Endometrial microvascular endothelial cells (primary cell): Measurements from ENCODE around the gene RPP25L. TPM values are rescaled to one million over a fixed set of nuclear protein-coding genes. Genes with fewer than 3 reads are reported as not detected.

Source experiments
- in situ Hi-C: cut with HindIII; loops from 2 replicates; pipeline ENCODE4 v1.10.0; 2017; ENCODE audit warnings: low sequenced_read_pairs, low pct_unique_long_range_greater_than_20kb; ENCODE audit errors: inconsistent ontology term
- total RNA-seq: library from RNA; depleted of rRNA; stranded (reverse); fragments of >200 nt; gene quantifications from one replicate; pipeline ENCODE4 v1.2.3, GENCODE V29; 2015; ENCODE audit errors: inconsistent ontology term

RPP25L gene
- total RNA-seq, 1 donor from 2014 or later, result 39.7 TPM

DNA sequence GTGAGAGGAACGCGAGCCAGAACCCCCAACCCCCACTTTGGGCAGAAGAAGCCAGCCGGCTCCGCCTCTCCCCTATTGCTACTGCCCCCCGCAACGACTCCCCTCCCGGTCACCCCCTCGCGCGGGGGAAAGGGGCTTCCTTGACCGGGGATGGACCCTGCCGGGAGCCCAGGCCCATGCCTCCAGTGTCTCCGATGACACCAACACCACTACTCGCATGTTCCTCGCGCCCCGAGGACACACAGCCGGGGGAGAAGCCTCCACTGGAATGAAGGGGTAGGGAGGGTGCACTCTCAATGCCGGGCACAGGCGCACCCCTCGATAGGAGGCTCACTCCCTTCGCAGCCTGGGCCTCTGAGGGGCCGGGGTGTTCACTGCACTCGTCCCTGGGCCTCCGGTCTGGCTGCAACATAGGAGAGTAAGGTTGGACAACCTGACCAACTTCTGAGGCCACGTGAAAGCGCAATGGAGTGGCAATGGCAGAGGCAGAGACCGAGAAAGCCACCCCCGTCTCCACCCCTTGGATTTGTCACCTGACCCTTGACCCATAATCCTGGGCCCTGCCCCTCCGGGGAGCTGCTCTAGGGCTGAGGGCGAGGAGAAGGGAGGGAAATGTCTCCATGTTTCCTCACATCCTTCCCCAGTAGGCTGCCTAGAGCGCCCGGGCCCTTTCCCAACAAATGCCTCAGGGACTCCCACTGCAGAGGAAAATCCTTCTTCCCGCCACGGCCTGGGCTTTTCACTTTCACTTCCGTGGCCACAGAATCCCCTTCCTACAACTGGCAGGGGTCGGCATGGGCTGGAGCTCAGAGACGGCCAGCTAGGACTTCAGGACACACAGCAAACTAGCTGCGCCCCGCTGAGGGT, 21.3 kb downstream of the RPP25L start:
- in situ Hi-C loops, result no loop called here

GRCh38 chr9:34589636-34590380, 22.1 kb downstream of the RPP25L start, which contains the start of gene CNTFR:
Gene CNTFR (minus strand): TSS chr9:34589724. CDS start chr9:34568981, 20,743 bp downstream.
- in situ Hi-C loops, result no loop called here

- in situ Hi-C loops, result no loop called here
Measured at GRCh38 chr9:34588671-34589635, 22.9 kb downstream of the RPP25L start.

- in situ Hi-C loops, result no loop called here
Measured at GRCh38 chr9:34587271-34587670, 24.6 kb downstream of the RPP25L start.

DNA sequence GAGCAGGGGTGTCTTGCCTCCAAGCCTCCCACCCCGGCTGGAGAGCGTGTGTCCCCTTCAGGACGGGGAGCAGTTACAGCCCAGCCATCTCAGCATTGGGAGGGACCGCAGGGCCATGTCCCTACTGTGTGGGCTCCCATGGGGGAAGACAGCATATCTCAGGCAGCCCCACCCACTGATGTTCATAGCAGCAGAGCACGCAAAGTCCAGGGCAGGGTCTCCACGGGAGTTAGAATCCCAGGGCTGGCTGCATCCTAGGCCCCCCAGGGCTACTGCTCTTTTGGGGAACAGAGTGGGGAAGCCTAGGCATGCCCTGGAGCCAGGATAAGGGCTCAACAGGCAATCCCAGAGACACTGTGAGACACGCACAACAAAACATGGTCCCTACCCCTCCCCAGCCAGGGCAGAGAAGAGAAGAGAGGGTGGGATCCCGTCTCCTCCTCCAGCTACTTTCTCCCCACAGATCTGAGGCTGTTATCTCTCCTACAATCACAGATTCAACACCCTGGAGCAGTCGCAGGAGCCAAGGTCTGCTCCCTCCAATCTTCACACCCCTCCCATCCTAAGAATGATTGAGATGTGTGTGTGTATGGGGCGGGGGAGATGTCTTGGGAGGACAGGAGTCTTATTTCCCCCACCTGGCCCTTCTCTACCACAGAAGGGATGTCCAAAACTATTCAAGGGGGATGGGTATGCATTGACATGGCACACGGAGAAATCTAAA, 25.8 kb downstream of the RPP25L start:
- in situ Hi-C loops, result no loop called here

GRCh38 chr9:34584970-34585369, 26.9 kb downstream of the RPP25L start:
- in situ Hi-C loops, result no loop called here

GRCh38 chr9:34582787-34583186, 29.1 kb downstream of the RPP25L start:
- in situ Hi-C loops, result no loop called here

DNA sequence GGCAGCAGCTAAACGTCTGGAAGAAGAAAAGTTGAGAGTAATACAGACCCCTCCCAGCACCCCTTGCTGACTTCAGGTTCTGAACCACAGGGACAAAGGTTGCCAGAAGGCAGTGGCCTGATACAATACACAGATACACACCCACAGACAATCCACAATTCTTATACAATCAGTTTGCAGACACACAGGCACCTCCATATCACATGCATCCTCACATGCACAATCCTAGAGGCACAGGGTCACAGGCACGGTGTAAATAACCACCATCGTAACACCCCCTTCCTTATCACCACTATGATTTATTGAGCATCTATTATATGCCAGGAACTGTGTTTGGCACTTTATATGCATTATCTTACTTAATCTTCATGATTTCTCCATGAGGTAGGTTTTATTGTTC, 30.6 kb downstream of the RPP25L start:
- in situ Hi-C loops, result no loop called here

DNA sequence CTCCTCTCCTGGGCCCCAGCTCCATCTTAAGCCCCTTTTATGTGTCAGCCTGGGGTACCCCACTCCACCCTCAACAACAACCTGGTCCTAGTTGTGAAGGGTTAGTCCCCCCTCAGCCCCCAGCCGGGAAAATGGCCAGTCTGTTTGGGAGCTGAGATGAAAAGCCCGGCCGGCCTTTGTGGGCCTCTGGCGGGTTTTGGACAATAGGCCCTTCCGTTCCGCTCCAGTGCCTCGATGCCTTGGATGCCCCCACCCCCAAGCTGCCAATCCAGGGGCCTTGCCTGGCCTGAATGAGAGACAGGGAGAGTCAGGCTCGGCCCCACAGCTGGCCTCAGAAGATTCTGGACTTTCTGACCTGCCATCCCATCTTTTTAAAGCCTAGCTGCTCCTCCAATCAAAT, 31.5 kb downstream of the RPP25L start:
- in situ Hi-C loops, result no loop called here

GRCh38 chr9:34579808-34580163, 32.1 kb downstream of the RPP25L start:
- in situ Hi-C loops, result no loop called here

DNA sequence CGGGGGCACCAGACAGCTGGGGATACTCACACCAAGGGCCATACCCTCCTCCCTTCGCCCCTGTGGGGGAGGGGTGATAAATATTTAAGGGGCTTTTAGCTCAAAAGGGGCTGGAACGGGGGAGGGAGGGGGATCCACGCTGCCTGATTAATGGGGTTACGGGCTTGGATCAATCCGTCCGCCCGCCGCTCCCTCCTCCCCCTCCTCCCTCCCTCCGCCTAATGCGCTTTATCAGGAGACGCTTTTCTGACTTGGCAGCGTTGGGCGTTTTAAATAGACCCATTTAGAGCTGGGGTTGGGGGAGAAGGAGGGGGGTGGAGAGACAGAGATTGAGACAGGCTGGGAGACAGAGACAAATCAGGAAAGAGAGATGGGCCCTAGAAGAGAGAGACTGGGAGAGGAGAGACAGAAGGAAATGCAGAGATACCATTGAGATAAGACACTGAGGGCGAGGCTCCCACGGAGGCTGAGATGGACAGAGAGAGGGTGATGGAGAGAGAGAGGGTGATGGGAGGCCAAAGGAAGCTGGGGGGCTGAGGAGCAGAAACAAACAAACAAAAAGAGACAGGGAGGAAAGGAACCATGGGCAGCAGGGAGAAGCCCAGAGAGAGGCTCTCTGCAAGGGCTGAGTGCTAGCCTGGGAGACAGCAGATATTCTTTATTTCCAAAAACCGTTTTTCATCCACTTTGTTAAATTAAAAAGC, 32.6 kb downstream of the RPP25L start:
- in situ Hi-C loops, result no loop called here

- in situ Hi-C loops, result no loop called here
Measured at GRCh38 chr9:34578241-34579103, 33.4 kb downstream of the RPP25L start.

DNA sequence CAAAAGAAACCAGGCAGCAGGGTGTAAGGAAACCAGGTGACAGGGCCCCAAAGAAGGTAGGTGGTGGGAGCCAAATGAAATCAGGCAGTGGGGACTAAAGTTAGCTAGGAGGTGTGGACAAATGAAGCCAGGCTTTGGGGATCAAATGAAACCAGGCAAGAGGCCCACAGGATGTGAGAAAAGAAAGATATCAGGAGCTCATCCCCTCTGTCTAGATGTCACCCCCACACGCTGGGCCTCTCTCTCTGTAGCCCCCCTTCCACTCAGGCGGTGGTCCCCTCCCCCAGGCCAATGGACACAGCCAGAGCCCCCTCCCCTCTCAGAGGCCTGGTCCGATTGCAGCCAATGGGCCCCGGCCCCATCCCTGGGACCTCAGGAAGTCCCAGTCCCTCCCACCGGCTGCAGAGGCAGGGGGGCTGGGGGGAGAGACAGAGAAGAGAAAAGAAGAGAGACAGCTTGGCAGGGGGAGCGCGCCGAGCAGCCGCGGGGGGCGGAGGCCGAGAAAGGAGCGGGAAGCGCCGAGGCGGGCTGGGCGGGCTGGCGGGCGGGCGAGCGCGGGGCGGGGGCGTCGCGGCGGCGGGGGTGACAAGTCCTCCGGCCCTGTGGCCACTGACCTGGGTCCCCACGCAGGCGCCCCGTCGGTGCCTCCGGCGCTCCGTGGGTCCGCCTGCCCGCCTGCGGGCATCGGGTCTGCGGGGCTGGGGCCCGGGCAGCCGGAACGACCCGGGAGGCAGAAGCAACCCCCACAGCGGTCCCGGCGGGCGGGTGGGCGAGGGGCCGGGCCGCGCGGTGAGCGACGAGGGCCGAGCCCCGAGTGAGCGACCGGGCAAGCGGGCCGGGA, 34.3 kb downstream of the RPP25L start:
- in situ Hi-C loops, result no loop called here

GRCh38 chr9:34576597-34577399, 35.1 kb downstream of the RPP25L start:
- in situ Hi-C loops, result no loop called here

DNA sequence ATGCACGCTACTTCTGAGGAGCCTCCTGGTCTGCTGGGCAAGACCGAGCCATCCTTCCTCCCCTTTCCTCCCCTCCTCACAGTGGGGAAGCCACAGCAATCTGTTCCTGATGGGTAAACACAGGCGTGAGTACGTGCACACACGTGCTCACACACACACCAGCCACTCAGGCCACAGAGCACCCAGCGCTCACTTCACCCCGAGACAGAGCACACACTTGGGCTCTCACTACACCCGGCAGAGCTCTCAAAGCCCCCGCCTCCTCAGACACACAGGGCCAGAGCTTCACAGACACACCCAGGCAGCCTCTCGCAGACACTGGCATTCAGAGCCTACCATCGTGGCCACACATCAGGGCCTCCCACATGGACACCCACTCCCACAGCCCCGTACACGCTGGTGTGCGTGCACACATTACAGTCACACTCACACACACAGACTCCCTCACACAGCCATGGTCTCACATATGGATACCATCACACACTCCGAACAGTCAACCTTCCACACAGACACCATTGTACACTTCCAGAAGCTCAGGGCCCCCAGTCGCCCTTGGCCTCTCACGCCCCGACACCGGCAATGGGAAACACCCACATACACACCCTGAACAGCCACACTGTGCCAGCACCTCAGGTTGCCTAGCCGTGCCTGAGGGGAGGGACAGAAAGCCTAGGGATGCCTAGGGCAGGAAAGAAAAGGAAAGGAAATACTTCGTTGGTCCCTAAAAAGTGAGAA, 35.9 kb downstream of the RPP25L start:
- in situ Hi-C loops, result no loop called here
